PC-3 (cell line): ENCODE data around the gene NXPH4. TPM values are rescaled to one million over a fixed set of nuclear protein-coding genes. Genes with fewer than 3 reads are reported as not detected.

Source experiments
- ATAC-seq: fragments of 200-7000 bp; cut with Tn5 transposase; 2 replicates; pipeline ENCODE4 v1.9.1; 2020; ENCODE audit warnings: mild to moderate bottlenecking, moderate library complexity
- BruUV-seq: library from RNA; stranded (reverse); fragments of 400-500 nt; replicated peaks from 2 replicates; lab custom pipeline; 2021; lab: Mats Ljungman, UMichigan
- CTCF ChIA-PET: fragments of 300-600 bp; sonication (Branson Sonifier 250); formaldehyde crosslinking; loops from one replicate; lab custom pipeline; 2022; ENCODE audit warnings: antibody characterized with exemption; lab: Charles Lee
- POLR2A ChIA-PET: fragments of 300-600 bp; sonication (Branson Sonifier 250); formaldehyde crosslinking; loops from one replicate; lab custom pipeline; 2022; ENCODE audit warnings: antibody characterized with exemption; ENCODE audit not compliant: unreplicated experiment; lab: Charles Lee
- DNase-seq: peaks from one replicate; pipeline ENCODE4 v3.0.0-alpha.2; 2015
- H2AFZ ChIP-seq: fragments of 300-600 bp; sonication (generic); 2 replicates; pipeline ENCODE4 v1.6.0; 2016; ENCODE audit warnings: antibody characterized with exemption, low read length
- H3F3A ChIP-seq: fragments of 300-600 bp; sonication (generic); one replicate; pipeline ENCODE4 v1.6.0; 2017; ENCODE audit warnings: antibody characterized with exemption, low read length, control low read depth, mild to moderate bottlenecking; ENCODE audit not compliant: unreplicated experiment
- H3K27ac ChIP-seq: fragments of 300-600 bp; sonication (generic); 2 replicates; pipeline ENCODE4 v1.5.1; 2016; ENCODE audit warnings: mild to moderate bottlenecking, low read length
- H3K27me3 ChIP-seq: fragments of 300-600 bp; sonication (generic); 2 replicates; pipeline ENCODE4 v1.6.1; 2016; ENCODE audit warnings: low read length, mixed read lengths
- H3K36me3 ChIP-seq: fragments of 300-600 bp; sonication (generic); 2 replicates; pipeline ENCODE4 v1.6.1; 2016; ENCODE audit warnings: low read depth, mixed run types, low read length, mixed read lengths
- H3K4me1 ChIP-seq: fragments of 300-600 bp; sonication (generic); 2 replicates; pipeline ENCODE4 v1.5.1; 2016; ENCODE audit warnings: low read length; ENCODE audit not compliant: insufficient read depth
- H3K4me2 ChIP-seq: fragments of 300-600 bp; sonication (generic); 2 replicates; pipeline ENCODE4 v1.6.0; 2016; ENCODE audit warnings: low read length
- H3K4me3 ChIP-seq: fragments of 300-600 bp; sonication (generic); 2 replicates; pipeline ENCODE4 v1.5.1; 2016; ENCODE audit warnings: mild to moderate bottlenecking, low read length, mixed read lengths
- H3K79me2 ChIP-seq: fragments of 300-600 bp; sonication (generic); 2 replicates; pipeline ENCODE4 v1.6.1; 2017; ENCODE audit warnings: low read length, mixed read lengths
- H3K9ac ChIP-seq: fragments of 300-600 bp; sonication (generic); 2 replicates; pipeline ENCODE4 v1.6.0; 2016; ENCODE audit warnings: mild to moderate bottlenecking, low read length
- H3K9me2 ChIP-seq: fragments of 300-600 bp; sonication (generic); replicated peaks from 2 replicates; pipeline ENCODE4 v1.6.1; 2016; ENCODE audit warnings: mixed run types, low read length, mixed read lengths
- H3K9me3 ChIP-seq: fragments of 300-600 bp; sonication (generic); 2 replicates; pipeline ENCODE4 v1.6.1; 2016; ENCODE audit warnings: low read length, mixed read lengths
- H4K20me1 ChIP-seq: fragments of 300-600 bp; sonication (generic); 2 replicates; pipeline ENCODE4 v1.6.1; 2016; ENCODE audit warnings: low read length, mixed read lengths
- CTCF ChIP-seq: fragments of 300-600 bp; sonication (generic); conservative IDR thresholded peaks from 2 replicates; pipeline ENCODE4 v1.5.1; 2017; ENCODE audit warnings: antibody characterized with exemption, low read depth, mild to moderate bottlenecking, low read length
- EZH2 ChIP-seq: fragments of 300-600 bp; sonication (generic); IDR thresholded peaks from one replicate; pipeline ENCODE4 v1.6.1; 2017; ENCODE audit warnings: antibody characterized with exemption, mild to moderate bottlenecking, low read length; ENCODE audit not compliant: unreplicated experiment
- EZH2phosphoT487 ChIP-seq: fragments of 300-600 bp; sonication (generic); IDR thresholded peaks from 2 replicates; pipeline ENCODE4 v1.6.1; 2018; ENCODE audit warnings: mild to moderate bottlenecking, antibody characterized with exemption, low read length, borderline replicate concordance
- intact Hi-C: fragments of 100-400 bp; cut with micrococcal nuclease; formaldehyde crosslinking; loops from 2 replicates; pipeline ENCODE4 v1.9.0; 2023
- total RNA-seq: library from RNA; depleted of rRNA; stranded (reverse); fragments of >200 nt; gene quantifications from 2 replicates; pipeline ENCODE4 v1.2.3, GENCODE V29; 2014

The NXPH4 gene
- total RNA-seq, 1 experiment from 2014 or later, result 15.1 TPM

- Histone ChIP-seq H3K4me1 (no peaks in the 10 kb centered on the region), H3K4me2 (no peak overlapping the region), H3K9me3 (no peaks in the 10 kb centered on the region), H3K9ac (no peak overlapping the region), H3K79me2 (no peaks in the 10 kb centered on the region), H3K9me2 (no peaks in the 10 kb centered on the region), H3K36me3 (peaks cover 10% of the 10 kb centered on the region; the same call in 1 of the 2 replicates), H3K27ac (no peak overlapping the region), H3K27me3 (no peaks in the 10 kb centered on the region), H3K4me3 (no peak overlapping the region), H2AFZ (no peak overlapping the region), H4K20me1 (no peaks in the 10 kb centered on the region), H3F3A (no peaks in the 10 kb centered on the region)
- intact Hi-C loops, result no loop called here
- DNase-seq (no peak), ATAC-seq (no peak)
- BruUV-seq, result no TSS peak
- ChIA-PET POLR2A (no interaction called here), CTCF (no interaction called here)
- TF ChIP-seq EZH2 (no peak), EZH2phosphoT487 (no peak), CTCF (no peak)
Measured at GRCh38 chr12:57266681-57267080, 50.1 kb downstream of the NXPH4 start.

DNA sequence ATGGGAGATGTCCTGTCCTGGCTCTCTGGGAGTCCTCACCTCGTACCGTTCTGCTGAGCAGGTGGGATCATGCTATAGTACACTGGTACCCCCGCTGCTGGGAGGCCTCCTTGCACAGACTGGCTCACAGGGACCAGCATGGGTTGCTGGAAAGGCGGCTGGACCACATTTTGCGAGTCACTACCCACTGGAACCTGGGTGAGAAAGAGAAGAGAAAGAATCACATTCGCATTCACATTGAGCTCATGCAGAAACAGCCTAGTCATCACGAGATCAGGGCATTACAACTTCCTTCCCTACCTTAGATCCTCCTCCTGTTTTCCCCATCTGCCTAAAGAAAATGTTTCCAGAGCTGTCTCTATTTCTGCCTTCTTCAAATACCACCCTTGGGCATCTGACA lies 51.7 kb downstream of the NXPH4 start:
- H3K27ac ChIP-seq, result no peak overlapping the region; the same call in 1 of the 2 replicates
- no peak overlapping the region for H3K4me2 ChIP-seq
- H3K79me2 ChIP-seq, result no peaks in the 10 kb centered on the region
- BruUV-seq, result no TSS peak
- H3K9me3 ChIP-seq, result no peaks in the 10 kb centered on the region
- ATAC-seq (no peak), DNase-seq (peak; percentile 15)
- no peaks in the 10 kb centered on the region for H4K20me1 ChIP-seq
- TF ChIP-seq CTCF, result no peak
- H3F3A ChIP-seq, result no peaks in the 10 kb centered on the region
- ChIA-PET POLR2A (no interaction called here), CTCF (no interaction called here)
- H2AFZ ChIP-seq, result no peak overlapping the region
- intact Hi-C loops, result no loop called here
- H3K4me1 ChIP-seq, result no peaks in the 10 kb centered on the region
- H3K9ac ChIP-seq, result no peak overlapping the region
- no peaks in the 10 kb centered on the region for H3K9me2 ChIP-seq
- H3K27me3 ChIP-seq, result no peaks in the 10 kb centered on the region
- no peak overlapping the region for H3K4me3 ChIP-seq
- H3K36me3 ChIP-seq, result peaks cover 10% of the 10 kb centered on the region; the same call in 1 of the 2 replicates

GRCh38 chr12:57270966-57271470 lies 54.4 kb downstream of the NXPH4 start:
- TF ChIP-seq EZH2 (no peak), CTCF (no peak; the same call in 1 of the 2 replicates), EZH2phosphoT487 (no peak)
- ChIA-PET POLR2A (no interaction called here), CTCF (interaction anchor here (0.7 kb wide), 1 partner anchor 21 kb away, joined by 3 read pairs; no protein-coding TSS in a partner anchor)
- BruUV-seq, result no TSS peak
- Histone ChIP-seq H3K9ac (no peak overlapping the region), H3K4me2 (no peak overlapping the region), H3K79me2 (no peaks in the 10 kb centered on the region), H3F3A (no peaks in the 10 kb centered on the region), H3K9me3 (no peaks in the 10 kb centered on the region), H3K27ac (no peak overlapping the region), H4K20me1 (no peaks in the 10 kb centered on the region), H3K36me3 (peaks cover 9% of the 10 kb centered on the region; the same call in 1 of the 2 replicates), H3K9me2 (no peaks in the 10 kb centered on the region), H3K4me3 (no peak overlapping the region), H2AFZ (no peak overlapping the region), H3K4me1 (no peaks in the 10 kb centered on the region), H3K27me3 (no peaks in the 10 kb centered on the region)
- DNase-seq (no peak), ATAC-seq (no peak)
- intact Hi-C loops, result no loop called here
